Neural crest cell (in vitro differentiated cells): ENCODE measurements around the gene WDR90. TPM values are rescaled to one million over a fixed set of nuclear protein-coding genes. Genes with fewer than 3 reads are reported as not detected.

ENCODE experiments used
- DNase-seq: peaks from one replicate; pipeline ENCODE4 v3.0.0; 2021; ENCODE audit warnings: low read depth, mixed read lengths, low spot score
- H3K27ac Mint-ChIP-seq: one replicate; pipeline ENCODE4 v1.8.0; 2021; ENCODE audit warnings: mild to moderate bottlenecking, mixed read lengths; ENCODE audit not compliant: unreplicated experiment
- H3K27me3 Mint-ChIP-seq: 2 replicates; pipeline ENCODE4 v1.8.0; 2021; ENCODE audit warnings: low read depth, mild to moderate bottlenecking, mixed read lengths
- H3K36me3 Mint-ChIP-seq: 2 replicates; pipeline ENCODE4 v1.8.0; 2021; ENCODE audit warnings: low read depth, mild to moderate bottlenecking, mixed read lengths
- H3K4me1 Mint-ChIP-seq: 2 replicates; pipeline ENCODE4 v1.8.0; 2021; ENCODE audit warnings: mixed read lengths
- H3K4me3 Mint-ChIP-seq: one replicate; pipeline ENCODE4 v1.8.0; 2021; ENCODE audit warnings: mild to moderate bottlenecking, mixed read lengths
- H3K9me3 Mint-ChIP-seq: 2 replicates; pipeline ENCODE4 v1.8.0; 2021; ENCODE audit warnings: mixed read lengths
- total RNA-seq: library from RNA; stranded (reverse); gene quantifications from 2 replicates; pipeline ENCODE4 v1.2.1, GENCODE V29; 2021
- TF ChIP-seq, protein P1 (sequence below): fragments of 200-600 bp; sonication (generic); conservative IDR thresholded peaks from 2 replicates; pipeline ENCODE4 v1.5.0; 2021; ENCODE audit warnings: antibody characterized with exemption, mild to moderate bottlenecking

WDR90 gene
- total RNA-seq, 1 donor from 2014 or later = 97.0 TPM

DNA sequence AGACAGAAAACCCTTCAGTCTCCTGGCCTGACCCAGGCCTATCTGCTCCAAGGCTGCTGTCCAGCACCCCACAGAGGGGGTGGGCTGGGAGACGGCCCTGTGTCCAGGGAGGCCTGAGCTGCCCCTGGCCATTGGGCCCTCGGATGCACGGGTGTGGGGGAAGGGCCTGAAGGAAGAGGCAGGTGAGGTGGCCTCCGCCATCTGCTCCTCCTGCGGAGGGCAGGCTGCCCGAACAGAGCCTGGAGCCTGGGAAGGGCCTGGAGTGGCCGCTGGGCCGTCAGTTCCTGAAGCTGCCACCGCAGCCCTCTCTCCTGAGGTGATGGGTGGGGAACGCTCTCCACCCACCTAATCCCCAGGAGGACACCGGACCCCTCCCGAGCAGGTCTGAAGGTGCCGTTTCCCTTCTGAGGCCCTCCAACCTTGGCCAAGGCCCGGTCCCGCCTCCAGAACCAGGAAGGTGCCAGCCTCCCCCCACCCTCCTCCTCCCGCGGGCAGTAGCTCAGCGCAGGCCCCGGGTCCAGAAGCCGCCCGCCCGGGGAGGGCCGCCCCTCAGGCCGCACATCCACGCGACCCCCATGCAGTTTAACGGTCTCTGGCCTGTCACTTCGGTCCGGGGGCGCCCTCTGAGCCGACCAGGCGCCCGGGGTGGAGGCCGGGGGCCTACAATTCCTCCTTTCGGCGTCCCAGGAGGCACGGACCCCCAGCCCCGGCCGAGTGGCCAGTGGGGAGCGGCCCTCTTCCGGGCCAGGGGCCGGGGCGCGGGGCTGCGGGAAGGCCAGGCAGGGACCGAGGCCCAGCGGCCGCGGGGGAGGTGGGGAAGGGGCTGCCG lies 55.6 kb downstream of the WDR90 start:
- TF ChIP-seq, protein P1, sequence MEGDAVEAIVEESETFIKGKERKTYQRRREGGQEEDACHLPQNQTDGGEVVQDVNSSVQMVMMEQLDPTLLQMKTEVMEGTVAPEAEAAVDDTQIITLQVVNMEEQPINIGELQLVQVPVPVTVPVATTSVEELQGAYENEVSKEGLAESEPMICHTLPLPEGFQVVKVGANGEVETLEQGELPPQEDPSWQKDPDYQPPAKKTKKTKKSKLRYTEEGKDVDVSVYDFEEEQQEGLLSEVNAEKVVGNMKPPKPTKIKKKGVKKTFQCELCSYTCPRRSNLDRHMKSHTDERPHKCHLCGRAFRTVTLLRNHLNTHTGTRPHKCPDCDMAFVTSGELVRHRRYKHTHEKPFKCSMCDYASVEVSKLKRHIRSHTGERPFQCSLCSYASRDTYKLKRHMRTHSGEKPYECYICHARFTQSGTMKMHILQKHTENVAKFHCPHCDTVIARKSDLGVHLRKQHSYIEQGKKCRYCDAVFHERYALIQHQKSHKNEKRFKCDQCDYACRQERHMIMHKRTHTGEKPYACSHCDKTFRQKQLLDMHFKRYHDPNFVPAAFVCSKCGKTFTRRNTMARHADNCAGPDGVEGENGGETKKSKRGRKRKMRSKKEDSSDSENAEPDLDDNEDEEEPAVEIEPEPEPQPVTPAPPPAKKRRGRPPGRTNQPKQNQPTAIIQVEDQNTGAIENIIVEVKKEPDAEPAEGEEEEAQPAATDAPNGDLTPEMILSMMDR = no peak
- Mint-ChIP-seq H3K4me1 (peaks cover 6% of the 10 kb centered on the region), H3K27me3 (peaks cover 84% of the 10 kb centered on the region), H3K9me3 (no peaks in the 10 kb centered on the region), H3K4me3 (no peak overlapping the region), H3K36me3 (no peaks in the 10 kb centered on the region), H3K27ac (no peak overlapping the region)
- DNase-seq = no peak

DNA sequence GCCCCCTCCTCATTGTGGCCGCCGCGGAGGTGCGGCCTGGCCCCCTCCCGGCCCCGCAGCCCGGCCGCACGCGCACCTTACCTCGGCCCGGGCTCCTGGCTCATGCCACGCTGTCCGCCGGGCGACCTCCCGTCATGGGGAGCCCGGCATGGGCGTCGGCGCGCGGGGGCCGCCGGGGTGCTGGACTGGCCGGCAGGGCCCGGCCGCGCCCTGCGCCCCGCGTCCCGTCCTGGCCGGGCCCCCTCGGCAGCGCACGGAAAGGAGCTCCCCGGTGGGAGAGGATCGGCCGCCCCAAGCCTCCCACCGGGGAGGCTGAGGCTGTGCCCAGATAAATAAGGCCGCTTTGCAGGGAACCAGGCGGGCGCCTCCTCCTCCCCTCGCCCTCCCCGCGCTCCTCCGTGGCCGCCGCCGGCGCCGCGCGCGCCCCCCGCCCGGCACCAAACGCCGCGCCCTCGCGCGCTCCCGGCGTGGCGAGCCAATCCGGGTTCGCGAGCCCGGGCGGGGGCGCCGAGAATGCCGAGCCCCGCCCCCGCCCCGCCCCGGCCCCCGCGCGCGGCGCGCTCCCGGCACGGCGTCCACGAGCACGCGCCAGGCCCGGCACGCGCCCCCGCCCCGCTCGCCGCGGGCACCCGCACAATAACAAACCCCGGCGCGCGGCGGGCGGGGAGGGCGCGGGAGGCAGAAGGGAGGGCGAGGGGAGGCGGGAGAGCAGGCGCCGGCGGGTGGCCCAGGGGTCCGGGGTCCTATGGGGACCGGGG lies 56.4 kb downstream of the WDR90 start, which contains the start of gene FBXL16:
Gene FBXL16 (minus strand): TSS at position 371 of the 758 bp plus-strand sequence. CDS start 8,396 bp downstream, outside the sequence.
- no peak for DNase-seq
- Mint-ChIP-seq H3K27me3 (peaks cover 81% of the 10 kb centered on the region), H3K9me3 (no peaks in the 10 kb centered on the region), H3K36me3 (no peaks in the 10 kb centered on the region), H3K4me1 (peaks cover 12% of the 10 kb centered on the region), H3K27ac (no peak within 1 kb of the TSS), H3K4me3 (no peak within 1 kb of the TSS)
- TF ChIP-seq, protein P1 = no peak

DNA sequence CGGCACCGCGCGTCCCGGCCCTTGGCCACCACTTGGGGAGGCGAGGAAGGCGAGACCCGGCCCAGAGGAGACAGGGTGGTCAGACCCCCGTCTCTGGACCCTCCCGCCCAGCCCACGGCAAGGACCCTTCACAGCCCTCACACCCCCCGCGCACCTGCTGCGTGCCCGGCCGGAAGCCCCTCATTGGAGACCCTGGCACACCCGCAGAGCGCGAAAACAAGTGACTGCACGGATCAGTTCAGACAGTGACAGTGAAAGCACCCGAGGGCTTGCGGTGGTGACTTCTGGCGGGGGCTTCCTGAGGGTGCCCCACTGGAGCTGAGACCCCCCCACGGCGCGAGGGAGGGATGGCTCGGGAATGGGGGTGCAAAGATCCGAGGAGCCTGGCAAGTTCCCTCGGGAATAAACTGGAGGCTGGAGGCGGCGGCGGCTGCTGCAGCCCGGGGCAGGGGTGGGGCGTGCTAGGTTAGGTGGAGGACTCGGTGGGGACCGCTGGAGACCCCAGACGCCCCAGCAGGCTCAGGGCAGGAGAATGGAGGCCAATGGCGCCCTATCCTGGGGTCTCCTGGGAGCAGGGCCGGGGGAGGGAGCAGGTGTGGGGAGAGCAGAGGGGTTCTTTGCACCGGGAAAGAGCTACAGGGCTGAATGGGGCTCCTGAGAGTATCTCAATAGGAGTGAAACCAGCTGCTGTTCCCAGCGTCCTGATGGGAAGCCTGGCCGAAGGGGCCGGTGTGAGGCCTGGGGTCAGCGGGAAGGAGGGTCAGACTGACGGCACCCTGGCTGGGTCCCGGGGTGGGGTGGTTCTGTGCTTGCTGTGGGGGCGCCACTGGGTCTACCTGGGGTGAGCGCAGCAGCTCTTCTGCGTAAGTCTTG lies 57.3 kb downstream of the WDR90 start:
- no peak for DNase-seq
- peaks cover 12% of the 10 kb centered on the region for H3K4me1 Mint-ChIP-seq
- peaks cover 74% of the 10 kb centered on the region for H3K27me3 Mint-ChIP-seq
- H3K27ac Mint-ChIP-seq = no peak overlapping the region
- H3K4me3 Mint-ChIP-seq = no peak overlapping the region
- TF ChIP-seq, protein P1 = no peak
- H3K9me3 Mint-ChIP-seq = no peaks in the 10 kb centered on the region
- no peaks in the 10 kb centered on the region for H3K36me3 Mint-ChIP-seq

DNA sequence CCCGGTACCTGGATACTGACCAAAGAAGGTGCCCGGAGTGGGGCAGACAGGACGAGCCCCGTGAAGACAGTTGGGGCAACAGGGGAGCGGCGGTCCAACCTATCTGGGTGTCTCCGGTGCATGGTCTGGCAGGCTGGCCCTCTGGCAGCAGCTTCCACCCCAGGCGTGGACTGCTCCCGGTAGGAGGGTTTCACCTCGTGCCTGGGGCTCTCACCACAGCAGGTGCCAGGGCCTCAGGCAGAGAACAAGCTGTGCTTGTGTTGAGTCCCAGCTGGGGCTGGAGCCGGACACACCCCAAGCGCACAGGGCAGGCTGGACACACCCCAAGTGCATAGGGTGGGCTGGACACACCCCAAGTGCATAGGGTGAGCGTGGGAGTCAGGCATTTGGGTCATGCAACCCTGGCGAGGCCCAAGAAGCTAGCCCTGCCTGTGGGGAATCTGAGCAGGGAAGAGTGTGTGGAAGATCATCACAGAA lies 57.9 kb downstream of the WDR90 start:
- no peak overlapping the region for H3K27ac Mint-ChIP-seq
- H3K4me1 Mint-ChIP-seq = peaks cover 12% of the 10 kb centered on the region
- H3K4me3 Mint-ChIP-seq = no peak overlapping the region
- no peaks in the 10 kb centered on the region for H3K36me3 Mint-ChIP-seq
- TF ChIP-seq, protein P1 = no peak
- H3K27me3 Mint-ChIP-seq = peaks cover 67% of the 10 kb centered on the region
- no peaks in the 10 kb centered on the region for H3K9me3 Mint-ChIP-seq
- no peak for DNase-seq

DNA sequence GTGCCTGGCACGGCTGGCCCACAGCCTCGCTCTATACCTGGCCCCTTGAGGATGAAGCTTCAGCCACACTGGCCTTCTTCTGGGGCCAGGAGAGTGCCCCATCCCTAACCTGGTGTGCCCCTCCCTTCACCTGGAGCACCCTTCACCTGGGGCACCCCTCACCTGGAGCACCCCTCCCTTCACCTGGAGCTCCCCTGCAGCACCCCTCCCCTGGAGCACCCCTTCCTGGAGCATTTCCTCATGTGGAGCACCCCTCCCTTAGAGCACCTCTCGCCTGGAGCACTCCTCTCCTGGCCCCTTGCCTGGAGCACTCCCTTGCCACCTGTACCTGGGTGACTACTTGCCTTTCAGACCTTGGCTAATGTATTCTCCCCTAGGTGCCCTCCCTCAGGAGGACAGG lies 58.9 kb downstream of the WDR90 start:
- Mint-ChIP-seq H3K27ac (no peak overlapping the region), H3K4me1 (peaks cover 17% of the 10 kb centered on the region), H3K36me3 (no peaks in the 10 kb centered on the region), H3K9me3 (no peaks in the 10 kb centered on the region), H3K27me3 (peaks cover 63% of the 10 kb centered on the region), H3K4me3 (no peak overlapping the region)
- no peak for DNase-seq
- TF ChIP-seq, protein P1 = no peak
